Measurements from ENCODE around the gene TRNAU1AP.
A peak's percentile ranks its signal among the peaks of the same experiment; 100 is the strongest.

Gene TRNAU1AP

GRCh38 chr1:28578696-28579218 is 25.9 kb downstream of the TRNAU1AP start (continued):
- no peak for TF ChIP-seq CSRNP3 (CRISPR knock-in tag; IDR thresholded peaks at IDR 0.05)
- TF ChIP-seq ZNF8 (CRISPR knock-in tag; IDR thresholded peaks at IDR 0.05), result no peak
- TF ChIP-seq POU6F1 (CRISPR knock-in tag; IDR thresholded peaks at IDR 0.05; ENCODE audit: borderline replicate concordance, low read depth), result no peak

- no peak for TF ChIP-seq ZNF565 (CRISPR knock-in tag; conservative IDR thresholded peaks at IDR 0.05; ENCODE audit: low read depth)
- TF ChIP-seq TOX (CRISPR knock-in tag; IDR thresholded peaks at IDR 0.05; ENCODE audit: borderline replicate concordance), result no peak
- no peak for TF ChIP-seq POU6F1 (CRISPR knock-in tag; IDR thresholded peaks at IDR 0.05; ENCODE audit: borderline replicate concordance, low read depth)
- TF ChIP-seq CREB5 (CRISPR knock-in tag; IDR thresholded peaks at IDR 0.05; ENCODE audit: low read depth), result no peak
- TF ChIP-seq ZC3H10 (CRISPR knock-in tag; IDR thresholded peaks at IDR 0.05), result no peak
- TF ChIP-seq ARNTL (CRISPR knock-in tag; IDR thresholded peaks at IDR 0.05; ENCODE audit: borderline replicate concordance, low read depth), result no peak
- TF ChIP-seq BACH2 (CRISPR knock-in tag; IDR thresholded peaks at IDR 0.05; ENCODE audit: borderline replicate concordance), result no peak
- no peak for TF ChIP-seq ZFP3 (CRISPR knock-in tag; IDR thresholded peaks at IDR 0.05)
- TF ChIP-seq ZNF70 (CRISPR knock-in tag; IDR thresholded peaks at IDR 0.05), result no peak
- no peak for TF ChIP-seq ISL1 (CRISPR knock-in tag; IDR thresholded peaks at IDR 0.05)
- no peak for TF ChIP-seq CSDC2 (CRISPR knock-in tag; IDR thresholded peaks at IDR 0.05)
- ATAC-seq, result no peak
Measured at GRCh38 chr1:28579401-28579800, 26.5 kb downstream of the TRNAU1AP start.

- TF ChIP-seq BACH2 (CRISPR knock-in tag; IDR thresholded peaks at IDR 0.05; ENCODE audit: borderline replicate concordance) (no peak), POU6F1 (CRISPR knock-in tag; IDR thresholded peaks at IDR 0.05; ENCODE audit: borderline replicate concordance, low read depth) (no peak), OSR1 (CRISPR knock-in tag; IDR thresholded peaks at IDR 0.05) (no peak), ZNF565 (CRISPR knock-in tag; conservative IDR thresholded peaks at IDR 0.05; ENCODE audit: low read depth) (no peak), TCF4 (CRISPR knock-in tag; IDR thresholded peaks at IDR 0.05; ENCODE audit: borderline replicate concordance) (no peak), RARB (CRISPR knock-in tag; IDR thresholded peaks at IDR 0.05) (no peak)
- ATAC-seq, result peak; percentile 36
Measured at GRCh38 chr1:28580722-28581530, 28.0 kb downstream of the TRNAU1AP start.

GRCh38 chr1:28581531-28582247 is 28.8 kb downstream of the TRNAU1AP start:
- ATAC-seq, result peak; percentile 94
- no peak for TF ChIP-seq POU6F1 (CRISPR knock-in tag; IDR thresholded peaks at IDR 0.05; ENCODE audit: borderline replicate concordance, low read depth)
- 0 out of 2 replicates have a peak, but pooled peaks have one; percentile 43 for TF ChIP-seq ZFP3 (CRISPR knock-in tag; IDR thresholded peaks at IDR 0.05)
- no peak; the same call in 1 of the 2 replicates for TF ChIP-seq ZFP30 (CRISPR knock-in tag; IDR thresholded peaks at IDR 0.05)
- TF ChIP-seq TSHZ2 (CRISPR knock-in tag; IDR thresholded peaks at IDR 0.05), result peak; percentile 73; the same call in 1 of the 2 replicates
- TF ChIP-seq ZNF8 (CRISPR knock-in tag; IDR thresholded peaks at IDR 0.05), result no peak
